HUES6 (cell line): ENCODE measurements around the gene DCP1B.

Experiments used
- H3K27ac ChIP-seq: 2 replicates; pipeline ENCODE4 v1.7.0; 2013; ENCODE audit warnings: low read depth, mild to moderate bottlenecking, low read length, inconsistent platforms
- H3K27me3 ChIP-seq: 2 replicates; pipeline ENCODE4 v1.6.1; 2013; ENCODE audit warnings: low read length; ENCODE audit not compliant: control insufficient read depth, insufficient read depth
- H3K36me3 ChIP-seq: 2 replicates; pipeline ENCODE4 v1.6.1; 2013; ENCODE audit warnings: low read length; ENCODE audit not compliant: control insufficient read depth, insufficient read depth
- H3K4me1 ChIP-seq: 2 replicates; pipeline ENCODE4 v1.6.1; 2013; ENCODE audit warnings: low read length; ENCODE audit not compliant: control insufficient read depth, insufficient read depth
- H3K4me3 ChIP-seq: 2 replicates; pipeline ENCODE4 v1.5.1; 2013; ENCODE audit warnings: low read depth, low read length
- H3K9ac ChIP-seq: one replicate; pipeline ENCODE4 v1.6.1; 2013; ENCODE audit warnings: mild to moderate bottlenecking, low read length
- H3K9me3 ChIP-seq: 2 replicates; pipeline ENCODE4 v1.6.1; 2013; ENCODE audit warnings: low read depth, low read length; ENCODE audit not compliant: control insufficient read depth, insufficient read depth

Gene DCP1B

DNA sequence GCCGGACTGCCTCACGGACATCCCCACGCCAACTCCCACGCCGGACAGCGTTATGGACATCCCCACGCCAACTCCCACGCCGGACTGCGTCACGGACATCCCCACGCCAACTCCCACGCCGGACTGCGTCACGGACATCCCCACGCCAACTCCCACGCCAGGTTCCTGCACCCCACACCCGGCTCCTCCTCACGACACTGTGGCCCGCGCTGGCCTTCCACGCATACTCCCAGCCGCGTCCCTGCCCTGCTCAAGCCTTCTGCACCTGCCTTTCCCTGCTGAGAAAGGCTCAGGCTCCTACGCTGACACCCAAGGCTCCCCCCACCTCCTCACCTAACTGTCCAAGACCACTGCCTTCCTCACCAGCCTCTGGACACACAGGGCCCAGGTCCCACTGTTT lies 95.5 kb downstream of the DCP1B start:
- H3K4me1 ChIP-seq = peaks cover 9% of the 10 kb centered on the region; the same call in 1 of the 2 replicates
- H3K27me3 ChIP-seq = no peaks in the 10 kb centered on the region
- H3K27ac ChIP-seq = no peak overlapping the region
- no peak overlapping the region for H3K4me3 ChIP-seq
- H3K9ac ChIP-seq = no peak overlapping the region
- no peaks in the 10 kb centered on the region for H3K36me3 ChIP-seq
- H3K9me3 ChIP-seq = peaks cover 11% of the 10 kb centered on the region

DNA sequence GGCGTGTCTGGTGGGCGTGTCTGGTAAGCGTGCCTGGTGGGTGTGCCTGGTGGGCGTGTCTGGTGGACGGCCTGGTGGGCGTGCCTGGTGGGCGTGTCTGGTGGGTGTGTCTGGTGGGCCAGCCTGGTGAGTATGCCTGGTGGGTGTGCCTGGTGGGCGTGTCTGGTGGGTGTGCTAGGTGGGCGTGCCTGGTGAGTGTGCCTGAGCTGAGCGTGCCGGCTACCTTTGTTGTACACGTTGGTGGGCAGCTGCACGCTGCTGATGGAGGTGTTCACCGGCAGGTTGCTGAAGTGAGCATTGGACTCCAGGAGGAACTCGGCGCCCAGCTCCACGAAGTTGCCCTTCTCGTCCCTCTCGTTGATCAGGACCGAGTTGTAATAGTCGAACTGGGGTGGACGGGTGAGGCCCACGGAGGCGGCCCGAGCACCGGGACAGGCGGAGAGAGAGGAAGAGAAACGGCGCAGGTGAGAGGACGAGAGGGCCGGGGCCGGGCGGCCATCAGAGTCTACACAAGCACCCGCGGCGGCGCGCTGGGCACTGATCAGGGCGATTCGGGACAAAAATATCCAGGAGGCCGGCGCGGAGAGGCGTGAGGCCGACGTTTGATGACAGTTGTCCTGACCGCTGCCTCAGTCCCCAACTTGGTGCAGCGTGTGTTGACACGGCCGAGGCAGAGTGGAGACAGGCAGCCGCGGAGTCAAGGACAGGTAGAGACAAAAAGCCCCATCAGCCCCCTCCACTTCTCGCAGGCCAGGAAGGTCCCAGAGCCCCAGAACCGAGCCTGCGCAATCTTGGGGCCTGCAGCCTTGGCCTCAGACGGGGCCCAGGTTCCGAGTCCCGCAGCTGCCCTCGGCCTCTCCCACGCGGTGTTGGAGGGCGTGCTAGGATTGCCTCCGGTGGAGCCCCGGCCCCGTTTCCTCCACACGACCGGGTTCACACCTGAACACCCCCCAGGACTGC lies 96.3 kb downstream of the DCP1B start:
- Histone ChIP-seq H3K4me1 (peaks cover 8% of the 10 kb centered on the region; the same call in 1 of the 2 replicates), H3K4me3 (no peak overlapping the region), H3K27ac (no peak overlapping the region), H3K9ac (no peak overlapping the region), H3K9me3 (peaks cover 18% of the 10 kb centered on the region), H3K36me3 (no peaks in the 10 kb centered on the region), H3K27me3 (no peaks in the 10 kb centered on the region)

DNA sequence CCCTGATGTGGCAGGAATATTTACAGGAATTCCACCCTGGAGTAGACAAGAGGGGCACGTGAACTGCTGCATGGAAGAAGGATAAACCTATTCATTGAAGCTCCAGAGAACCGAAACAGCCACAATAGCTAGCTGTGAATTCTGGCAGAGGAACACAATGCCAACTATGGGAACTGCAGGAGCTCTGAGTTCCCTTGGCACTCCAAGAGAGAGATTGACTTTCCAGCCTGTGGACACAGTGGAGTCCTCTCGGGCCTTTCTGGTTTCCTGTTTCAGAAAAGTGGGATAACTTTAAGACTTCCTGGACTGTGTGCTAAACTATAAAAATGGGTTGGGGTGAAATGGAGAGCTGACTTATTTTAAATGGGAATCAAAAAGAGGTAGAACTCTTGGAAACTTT lies 97.7 kb downstream of the DCP1B start:
- H3K9me3 ChIP-seq = peaks cover 19% of the 10 kb centered on the region
- no peak overlapping the region for H3K9ac ChIP-seq
- H3K27me3 ChIP-seq = no peaks in the 10 kb centered on the region
- H3K4me3 ChIP-seq = no peak overlapping the region
- no peaks in the 10 kb centered on the region for H3K36me3 ChIP-seq
- H3K27ac ChIP-seq = no peak overlapping the region
- H3K4me1 ChIP-seq = no peaks in the 10 kb centered on the region

DNA sequence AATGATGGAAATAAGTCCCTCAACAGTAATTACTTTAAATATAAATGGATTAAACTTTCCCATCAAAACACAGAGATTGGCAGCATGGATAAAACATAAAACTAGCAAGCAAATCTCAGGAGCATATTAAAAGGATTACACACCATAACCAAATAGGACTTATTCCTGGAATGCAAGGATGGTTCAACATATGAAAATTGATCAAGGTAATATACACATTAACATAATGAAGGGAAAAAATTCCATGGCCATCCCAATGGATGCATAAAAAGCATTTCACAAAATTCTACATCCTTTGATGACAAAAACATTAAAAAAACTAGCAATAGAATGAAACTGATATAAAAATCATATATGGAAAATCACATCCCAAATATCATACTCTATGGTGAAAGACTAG lies 99.4 kb downstream of the DCP1B start:
- H3K9me3 ChIP-seq = peaks cover 19% of the 10 kb centered on the region
- no peaks in the 10 kb centered on the region for H3K27me3 ChIP-seq
- H3K27ac ChIP-seq = no peak overlapping the region
- no peaks in the 10 kb centered on the region for H3K4me1 ChIP-seq
- H3K36me3 ChIP-seq = no peaks in the 10 kb centered on the region
- H3K9ac ChIP-seq = no peak overlapping the region
- no peak overlapping the region for H3K4me3 ChIP-seq

DNA sequence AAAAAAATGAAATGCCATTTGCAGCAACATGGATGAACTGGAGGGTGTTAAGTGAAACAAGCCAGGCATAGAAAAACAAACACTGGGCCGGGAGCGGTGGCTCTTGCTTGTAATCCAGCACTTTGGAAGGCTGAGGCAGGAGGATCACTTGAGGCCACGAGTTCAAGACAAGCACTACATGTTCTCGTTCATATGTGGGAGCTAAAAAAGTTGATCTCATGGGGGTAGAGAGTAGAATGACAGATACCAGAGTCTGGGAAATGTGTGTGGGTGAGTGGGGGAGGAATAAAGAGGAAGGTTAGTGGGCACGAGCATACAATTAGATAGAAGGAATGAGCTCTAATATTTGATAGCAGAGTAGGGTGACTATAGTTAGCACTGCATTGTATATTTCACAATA lies 107.3 kb downstream of the DCP1B start:
- H3K27me3 ChIP-seq = no peaks in the 10 kb centered on the region
- no peaks in the 10 kb centered on the region for H3K36me3 ChIP-seq

More for the DNA sequence above, 107.3 kb downstream of the DCP1B start:
- Histone ChIP-seq H3K4me3 (no peak overlapping the region), H3K4me1 (no peaks in the 10 kb centered on the region), H3K27ac (no peak overlapping the region), H3K9ac (no peak overlapping the region), H3K9me3 (peaks cover 4% of the 10 kb centered on the region; the same call in 1 of the 2 replicates)
